Tibial nerve (tissue), 4 donors: ENCODE results near the gene NTRK3.

Source experiments
- CTCF ChIP-seq, 5 experiments: fragments of 200-600 bp in 3 of 5; fragments of 450-650 bp in 2 of 5; sonication (generic) in 3 of 5; IDR thresholded peaks; one replicate each; pipeline ENCODE4 v1.5.1; 2016 to 2019; ENCODE audit warnings: antibody characterized with exemption in 5 of 5, mild to moderate bottlenecking in 3 of 5, moderate library complexity in 2 of 5
- EP300 ChIP-seq, 2 donors: sonication (generic); formaldehyde crosslinking; IDR thresholded peaks; one replicate each; pipeline ENCODE4 v1.6.1; 2017; ENCODE audit warnings: antibody characterized with exemption in 2 of 2, mild to moderate bottlenecking in 1 of 2
- POLR2A ChIP-seq, 2 donors: fragments of 450-650 bp; IDR thresholded peaks; one replicate each; pipeline ENCODE4 v1.6.1; 2017; ENCODE audit warnings: antibody characterized with exemption in 2 of 2, mild to moderate bottlenecking in 2 of 2, moderate library complexity in 2 of 2

- TF ChIP-seq EP300 (IDR thresholded peaks at IDR 0.05) (no peak), POLR2A (IDR thresholded peaks at IDR 0.05) (no peak), CTCF (IDR thresholded peaks at IDR 0.05) (no peak)
Measured at GRCh38 chr15:87874896-87875711, 381.4 kb downstream of the NTRK3 start.
